HAP-1 (cell line): ENCODE results near the gene LUZP1.

ENCODE experiments used
- DNase-seq, 2 experiments: peaks; one replicate each; pipeline ENCODE4 v3.0.0-alpha.2; 2016 to 2020; ENCODE audit warnings: low spot score in 2 of 2
- H3K27me3 ChIP-seq: fragments of 250-450 bp; sonication (Bioruptor Pico); 2 replicates; pipeline ENCODE4 v1.5.1; 2020; ENCODE audit warnings: low read depth, mild to moderate bottlenecking, moderate library complexity
- H3K36me3 ChIP-seq: fragments of 250-450 bp; sonication (Bioruptor Pico); replicated peaks from 2 replicates; pipeline ENCODE4 v1.5.1; 2020; ENCODE audit warnings: mild to moderate bottlenecking
- H3K4me1 ChIP-seq: fragments of 250-450 bp; sonication (Bioruptor Pico); 2 replicates; pipeline ENCODE4 v1.5.1; 2020; ENCODE audit warnings: mild to moderate bottlenecking
- H3K4me3 ChIP-seq: fragments of 250-450 bp; sonication (Bioruptor Pico); 2 replicates; pipeline ENCODE4 v1.5.1; 2020; ENCODE audit warnings: mild to moderate bottlenecking, moderate library complexity
- H3K9me3 ChIP-seq: fragments of 250-450 bp; sonication (Bioruptor Pico); 2 replicates; pipeline ENCODE4 v1.5.1; 2020; ENCODE audit warnings: mild to moderate bottlenecking, moderate library complexity
- in situ Hi-C: fragments of 300-500 bp; cut with MboI; formaldehyde crosslinking; loops from 3 replicates; pipeline ENCODE4 v1.14.3; 2020; ENCODE audit warnings: low sequenced_read_pairs, inconsistent platforms, mixed read lengths

LUZP1 gene

GRCh38 chr1:23097316-23097715 lies 71.3 kb downstream of the LUZP1 start:
- Histone ChIP-seq H3K27me3 (no peaks in the 10 kb centered on the region), H3K4me1 (peaks cover 8% of the 10 kb centered on the region; the same call in 1 of the 2 replicates), H3K36me3 (peaks cover 9% of the 10 kb centered on the region), H3K9me3 (no peaks in the 10 kb centered on the region), H3K4me3 (no peak overlapping the region)
- no peak for DNase-seq
- in situ Hi-C loops, result loop anchor here (5.0 kb wide), 1 partner anchor 90 kb away; no protein-coding TSS in a partner anchor

- no peaks in the 10 kb centered on the region for H3K9me3 ChIP-seq
- H3K4me3 ChIP-seq, result no peak overlapping the region
- H3K36me3 ChIP-seq, result peaks cover 40% of the 10 kb centered on the region
- H3K27me3 ChIP-seq, result no peaks in the 10 kb centered on the region
- no peak for DNase-seq
- in situ Hi-C loops, result no loop called here
- H3K4me1 ChIP-seq, result no peaks in the 10 kb centered on the region
These were observed 76.2 kb downstream of the LUZP1 start for GRCh38 chr1:23092447-23092846.

- in situ Hi-C loops, result no loop called here
- Histone ChIP-seq H3K36me3 (peaks cover 49% of the 10 kb centered on the region), H3K27me3 (no peaks in the 10 kb centered on the region), H3K9me3 (no peaks in the 10 kb centered on the region), H3K4me3 (no peak overlapping the region), H3K4me1 (no peaks in the 10 kb centered on the region)
- no peak for DNase-seq
These were observed 77.1 kb downstream of the LUZP1 start for GRCh38 chr1:23091545-23091944.

GRCh38 chr1:23090056-23090455 lies 78.6 kb downstream of the LUZP1 start:
- H3K4me3 ChIP-seq, result no peak overlapping the region
- H3K9me3 ChIP-seq, result no peaks in the 10 kb centered on the region
- peaks cover 62% of the 10 kb centered on the region for H3K36me3 ChIP-seq
- no peaks in the 10 kb centered on the region for H3K4me1 ChIP-seq
- in situ Hi-C loops, result no loop called here
- no peak for DNase-seq
- no peaks in the 10 kb centered on the region for H3K27me3 ChIP-seq

GRCh38 chr1:23088027-23088426 lies 80.6 kb downstream of the LUZP1 start:
- peaks cover 71% of the 10 kb centered on the region for H3K36me3 ChIP-seq
- DNase-seq, result no peak
- no peaks in the 10 kb centered on the region for H3K27me3 ChIP-seq
- H3K4me3 ChIP-seq, result no peak overlapping the region
- in situ Hi-C loops, result loop anchor here (10.0 kb wide), 1 partner anchor 113 kb away; the partner anchor contains the start of gene LACTBL1
- no peaks in the 10 kb centered on the region for H3K9me3 ChIP-seq
- no peaks in the 10 kb centered on the region for H3K4me1 ChIP-seq

GRCh38 chr1:23085696-23086095 lies 83.0 kb downstream of the LUZP1 start:
- no peaks in the 10 kb centered on the region for H3K9me3 ChIP-seq
- peaks cover 79% of the 10 kb centered on the region for H3K36me3 ChIP-seq
- no peaks in the 10 kb centered on the region; the same call in 1 of the 2 replicates for H3K4me1 ChIP-seq
- in situ Hi-C loops, result loop anchor here (10.0 kb wide), 1 partner anchor 111 kb away; the partner anchor contains the start of gene LACTBL1
- no peak overlapping the region for H3K4me3 ChIP-seq
- no peaks in the 10 kb centered on the region for H3K27me3 ChIP-seq
- DNase-seq, result no peak

- Histone ChIP-seq H3K36me3 (peaks cover 87% of the 10 kb centered on the region), H3K27me3 (no peaks in the 10 kb centered on the region), H3K9me3 (no peaks in the 10 kb centered on the region), H3K4me3 (no peak overlapping the region), H3K4me1 (no peaks in the 10 kb centered on the region; the same call in 1 of the 2 replicates)
- in situ Hi-C loops, result loop anchor here (10.0 kb wide), 1 partner anchor 110 kb away; the partner anchor contains the start of gene LACTBL1
- DNase-seq, result no peak
These were observed 83.8 kb downstream of the LUZP1 start for GRCh38 chr1:23084880-23085279.

GRCh38 chr1:23083714-23084480 lies 84.8 kb downstream of the LUZP1 start:
- H3K36me3 ChIP-seq, result peaks cover 94% of the 10 kb centered on the region
- in situ Hi-C loops, result loop anchor here (10.0 kb wide), 1 partner anchor 109 kb away; the partner anchor contains the start of gene LACTBL1
- no peaks in the 10 kb centered on the region for H3K27me3 ChIP-seq
- no peak overlapping the region for H3K4me3 ChIP-seq
- no peaks in the 10 kb centered on the region; the same call in 1 of the 2 replicates for H3K4me1 ChIP-seq
- DNase-seq, result no peak
- no peaks in the 10 kb centered on the region for H3K9me3 ChIP-seq

GRCh38 chr1:23081376-23081775 lies 87.3 kb downstream of the LUZP1 start:
- Histone ChIP-seq H3K9me3 (no peaks in the 10 kb centered on the region), H3K4me3 (no peak overlapping the region), H3K4me1 (no peaks in the 10 kb centered on the region; the same call in 1 of the 2 replicates), H3K27me3 (no peaks in the 10 kb centered on the region), H3K36me3 (peaks cover 90% of the 10 kb centered on the region)
- no peak for DNase-seq
- in situ Hi-C loops, result loop anchor here (10.0 kb wide), 1 partner anchor 107 kb away; the partner anchor contains the start of gene LACTBL1

GRCh38 chr1:23080885-23081284 lies 87.8 kb downstream of the LUZP1 start:
- Histone ChIP-seq H3K4me3 (no peak overlapping the region), H3K9me3 (no peaks in the 10 kb centered on the region), H3K27me3 (no peaks in the 10 kb centered on the region), H3K36me3 (peaks cover 86% of the 10 kb centered on the region), H3K4me1 (no peaks in the 10 kb centered on the region; the same call in 1 of the 2 replicates)
- in situ Hi-C loops, result loop anchor here (10.0 kb wide), 1 partner anchor 106 kb away; the partner anchor contains the start of gene LACTBL1
- no peak for DNase-seq

GRCh38 chr1:23079025-23079424 lies 89.6 kb downstream of the LUZP1 start:
- Histone ChIP-seq H3K4me1 (no peaks in the 10 kb centered on the region; the same call in 1 of the 2 replicates), H3K9me3 (no peaks in the 10 kb centered on the region), H3K4me3 (no peak overlapping the region), H3K36me3 (peaks cover 79% of the 10 kb centered on the region), H3K27me3 (no peaks in the 10 kb centered on the region)
- in situ Hi-C loops, result no loop called here
- DNase-seq, result peak in 1 of 2 experiments; percentile 4

GRCh38 chr1:23074012-23074411 lies 94.6 kb downstream of the LUZP1 start:
- no peaks in the 10 kb centered on the region for H3K9me3 ChIP-seq
- H3K4me3 ChIP-seq, result no peak overlapping the region
- no peaks in the 10 kb centered on the region for H3K4me1 ChIP-seq
- H3K27me3 ChIP-seq, result no peaks in the 10 kb centered on the region
- in situ Hi-C loops, result no loop called here
- H3K36me3 ChIP-seq, result peaks cover 76% of the 10 kb centered on the region
- DNase-seq, result no peak

GRCh38 chr1:23069675-23070074 lies 99.0 kb downstream of the LUZP1 start:
- Histone ChIP-seq H3K4me3 (no peak overlapping the region), H3K36me3 (peaks cover 79% of the 10 kb centered on the region), H3K9me3 (no peaks in the 10 kb centered on the region), H3K27me3 (no peaks in the 10 kb centered on the region), H3K4me1 (no peaks in the 10 kb centered on the region)
- DNase-seq, result no peak
- in situ Hi-C loops, result no loop called here

- in situ Hi-C loops, result no loop called here
- no peaks in the 10 kb centered on the region for H3K27me3 ChIP-seq
- no peak for DNase-seq
- H3K36me3 ChIP-seq, result peaks cover 80% of the 10 kb centered on the region
- H3K9me3 ChIP-seq, result no peaks in the 10 kb centered on the region
- no peaks in the 10 kb centered on the region for H3K4me1 ChIP-seq
- no peak overlapping the region for H3K4me3 ChIP-seq
These were observed 99.5 kb downstream of the LUZP1 start for GRCh38 chr1:23069149-23069548.
